ENCODE data around the gene CMTM8.

The CMTM8 gene

GRCh38 chr3:32274306-32274705 lies 35.8 kb downstream of the CMTM8 start:
- no peaks in the 10 kb centered on the region for H3K9me3 ChIP-seq (ENCODE audit: control insufficient read depth, low read length)
- H3K27ac ChIP-seq (ENCODE audit: insufficient read depth, low read length, poor library complexity, severe bottlenecking) = no peak overlapping the region
- no peaks in the 10 kb centered on the region for H3K36me3 ChIP-seq (ENCODE audit: control insufficient read depth, insufficient read depth, low read length)
- no peak overlapping the region for H3K4me3 ChIP-seq (ENCODE audit: insufficient read depth, low read depth, low read length, poor library complexity, severe bottlenecking)
- no peak for DNase-seq
- no peaks in the 10 kb centered on the region for H3K4me1 ChIP-seq (ENCODE audit: control insufficient read depth, insufficient read depth, low read length, poor library complexity, severe bottlenecking)
- no peaks in the 10 kb centered on the region for H3K27me3 ChIP-seq (replicated peaks; ENCODE audit: control insufficient read depth, insufficient read depth, low read length, poor library complexity, severe bottlenecking)

- H3K27ac ChIP-seq (ENCODE audit: insufficient read depth, low read length, poor library complexity, severe bottlenecking) = no peak overlapping the region
Measured at GRCh38 chr3:32275506-32275905, 37.0 kb downstream of the CMTM8 start.

GRCh38 chr3:32276279-32276841 lies 37.9 kb downstream of the CMTM8 start:
- H3K36me3 ChIP-seq (ENCODE audit: control insufficient read depth, insufficient read depth, low read length) = no peaks in the 10 kb centered on the region
- H3K9me3 ChIP-seq (ENCODE audit: control insufficient read depth, low read length) = no peaks in the 10 kb centered on the region
- H3K4me1 ChIP-seq (ENCODE audit: control insufficient read depth, insufficient read depth, low read length, poor library complexity, severe bottlenecking) = no peaks in the 10 kb centered on the region
- H3K4me3 ChIP-seq (ENCODE audit: insufficient read depth, low read depth, low read length, poor library complexity, severe bottlenecking) = no peak overlapping the region
- H3K27ac ChIP-seq (ENCODE audit: insufficient read depth, low read length, poor library complexity, severe bottlenecking) = no peak overlapping the region
- no peak for DNase-seq
- H3K27me3 ChIP-seq (replicated peaks; ENCODE audit: control insufficient read depth, insufficient read depth, low read length, poor library complexity, severe bottlenecking) = no peaks in the 10 kb centered on the region

More at GRCh38 chr3:32275506-32275905, 37.0 kb downstream of the CMTM8 start:
- Histone ChIP-seq H3K36me3 (ENCODE audit: control insufficient read depth, insufficient read depth, low read length) (no peaks in the 10 kb centered on the region), H3K4me3 (ENCODE audit: insufficient read depth, low read depth, low read length, poor library complexity, severe bottlenecking) (no peak overlapping the region), H3K4me1 (ENCODE audit: control insufficient read depth, insufficient read depth, low read length, poor library complexity, severe bottlenecking) (no peaks in the 10 kb centered on the region), H3K9me3 (ENCODE audit: control insufficient read depth, low read length) (no peaks in the 10 kb centered on the region), H3K27me3 (replicated peaks; ENCODE audit: control insufficient read depth, insufficient read depth, low read length, poor library complexity, severe bottlenecking) (no peaks in the 10 kb centered on the region)
- DNase-seq = no peak

- Histone ChIP-seq H3K4me3 (ENCODE audit: insufficient read depth, low read depth, low read length, poor library complexity, severe bottlenecking) (no peak overlapping the region), H3K9me3 (ENCODE audit: control insufficient read depth, low read length) (no peaks in the 10 kb centered on the region), H3K27me3 (replicated peaks; ENCODE audit: control insufficient read depth, insufficient read depth, low read length, poor library complexity, severe bottlenecking) (no peaks in the 10 kb centered on the region), H3K36me3 (ENCODE audit: control insufficient read depth, insufficient read depth, low read length) (no peaks in the 10 kb centered on the region), H3K27ac (ENCODE audit: insufficient read depth, low read length, poor library complexity, severe bottlenecking) (no peak overlapping the region), H3K4me1 (ENCODE audit: control insufficient read depth, insufficient read depth, low read length, poor library complexity, severe bottlenecking) (no peaks in the 10 kb centered on the region)
- no peak for DNase-seq
Measured at GRCh38 chr3:32278714-32279113, 40.2 kb downstream of the CMTM8 start.

GRCh38 chr3:32280262-32280910 lies 41.9 kb downstream of the CMTM8 start:
- Histone ChIP-seq H3K36me3 (ENCODE audit: control insufficient read depth, insufficient read depth, low read length) (no peaks in the 10 kb centered on the region), H3K27ac (ENCODE audit: insufficient read depth, low read length, poor library complexity, severe bottlenecking) (no peak overlapping the region), H3K4me1 (ENCODE audit: control insufficient read depth, insufficient read depth, low read length, poor library complexity, severe bottlenecking) (no peaks in the 10 kb centered on the region), H3K9me3 (ENCODE audit: control insufficient read depth, low read length) (no peaks in the 10 kb centered on the region), H3K4me3 (ENCODE audit: insufficient read depth, low read depth, low read length, poor library complexity, severe bottlenecking) (no peak overlapping the region), H3K27me3 (replicated peaks; ENCODE audit: control insufficient read depth, insufficient read depth, low read length, poor library complexity, severe bottlenecking) (no peaks in the 10 kb centered on the region)
- DNase-seq = no peak

GRCh38 chr3:32281570-32282106 lies 43.2 kb downstream of the CMTM8 start:
- no peaks in the 10 kb centered on the region for H3K9me3 ChIP-seq (ENCODE audit: control insufficient read depth, low read length)
- no peaks in the 10 kb centered on the region for H3K27me3 ChIP-seq (replicated peaks; ENCODE audit: control insufficient read depth, insufficient read depth, low read length, poor library complexity, severe bottlenecking)
- no peak for DNase-seq
- no peaks in the 10 kb centered on the region for H3K4me1 ChIP-seq (ENCODE audit: control insufficient read depth, insufficient read depth, low read length, poor library complexity, severe bottlenecking)
- no peak overlapping the region for H3K4me3 ChIP-seq (ENCODE audit: insufficient read depth, low read depth, low read length, poor library complexity, severe bottlenecking)
- no peaks in the 10 kb centered on the region for H3K36me3 ChIP-seq (ENCODE audit: control insufficient read depth, insufficient read depth, low read length)
- no peak overlapping the region for H3K27ac ChIP-seq (ENCODE audit: insufficient read depth, low read length, poor library complexity, severe bottlenecking)

GRCh38 chr3:32282578-32283154 lies 44.2 kb downstream of the CMTM8 start:
- Histone ChIP-seq H3K9me3 (ENCODE audit: control insufficient read depth, low read length) (no peaks in the 10 kb centered on the region), H3K4me1 (ENCODE audit: control insufficient read depth, insufficient read depth, low read length, poor library complexity, severe bottlenecking) (no peaks in the 10 kb centered on the region), H3K27ac (ENCODE audit: insufficient read depth, low read length, poor library complexity, severe bottlenecking) (no peak overlapping the region), H3K4me3 (ENCODE audit: insufficient read depth, low read depth, low read length, poor library complexity, severe bottlenecking) (no peak overlapping the region), H3K36me3 (ENCODE audit: control insufficient read depth, insufficient read depth, low read length) (no peaks in the 10 kb centered on the region), H3K27me3 (replicated peaks; ENCODE audit: control insufficient read depth, insufficient read depth, low read length, poor library complexity, severe bottlenecking) (no peaks in the 10 kb centered on the region)
- no peak for DNase-seq

- H3K27me3 ChIP-seq (replicated peaks; ENCODE audit: control insufficient read depth, insufficient read depth, low read length, poor library complexity, severe bottlenecking) = no peaks in the 10 kb centered on the region
- H3K4me1 ChIP-seq (ENCODE audit: control insufficient read depth, insufficient read depth, low read length, poor library complexity, severe bottlenecking) = no peaks in the 10 kb centered on the region
- no peak overlapping the region for H3K4me3 ChIP-seq (ENCODE audit: insufficient read depth, low read depth, low read length, poor library complexity, severe bottlenecking)
- H3K27ac ChIP-seq (ENCODE audit: insufficient read depth, low read length, poor library complexity, severe bottlenecking) = no peak overlapping the region
- no peak for DNase-seq
- no peaks in the 10 kb centered on the region for H3K36me3 ChIP-seq (ENCODE audit: control insufficient read depth, insufficient read depth, low read length)
- no peaks in the 10 kb centered on the region for H3K9me3 ChIP-seq (ENCODE audit: control insufficient read depth, low read length)
Measured at GRCh38 chr3:32283304-32283703, 44.8 kb downstream of the CMTM8 start.

- H3K4me3 ChIP-seq (ENCODE audit: insufficient read depth, low read depth, low read length, poor library complexity, severe bottlenecking) = no peak overlapping the region
- DNase-seq = no peak
- H3K36me3 ChIP-seq (ENCODE audit: control insufficient read depth, insufficient read depth, low read length) = no peaks in the 10 kb centered on the region
- no peaks in the 10 kb centered on the region for H3K9me3 ChIP-seq (ENCODE audit: control insufficient read depth, low read length)
- peak overlapping the region; percentile 22 for H3K27ac ChIP-seq (ENCODE audit: insufficient read depth, low read length, poor library complexity, severe bottlenecking)
- H3K27me3 ChIP-seq (replicated peaks; ENCODE audit: control insufficient read depth, insufficient read depth, low read length, poor library complexity, severe bottlenecking) = no peaks in the 10 kb centered on the region
- peaks cover 6% of the 10 kb centered on the region for H3K4me1 ChIP-seq (ENCODE audit: control insufficient read depth, insufficient read depth, low read length, poor library complexity, severe bottlenecking)
Measured at GRCh38 chr3:32284443-32285212, 46.1 kb downstream of the CMTM8 start.

GRCh38 chr3:32285891-32286290 lies 47.4 kb downstream of the CMTM8 start:
- no peak overlapping the region for H3K4me3 ChIP-seq (ENCODE audit: insufficient read depth, low read depth, low read length, poor library complexity, severe bottlenecking)
- H3K27me3 ChIP-seq (replicated peaks; ENCODE audit: control insufficient read depth, insufficient read depth, low read length, poor library complexity, severe bottlenecking) = no peaks in the 10 kb centered on the region
- H3K9me3 ChIP-seq (ENCODE audit: control insufficient read depth, low read length) = no peaks in the 10 kb centered on the region
- no peak for DNase-seq
- no peaks in the 10 kb centered on the region for H3K36me3 ChIP-seq (ENCODE audit: control insufficient read depth, insufficient read depth, low read length)
- peak overlapping the region; percentile 55 for H3K27ac ChIP-seq (ENCODE audit: insufficient read depth, low read length, poor library complexity, severe bottlenecking)
- peaks cover 6% of the 10 kb centered on the region for H3K4me1 ChIP-seq (ENCODE audit: control insufficient read depth, insufficient read depth, low read length, poor library complexity, severe bottlenecking)

All from effector memory CD4-positive, alpha-beta T cell (primary cell).